Upper lobe of right lung (tissue), 1 donor: ENCODE measurements around the gene ALKBH4. TPM values are rescaled to one million over a fixed set of nuclear protein-coding genes. Genes with fewer than 3 reads are reported as not detected.
A peak's percentile ranks its signal among the peaks of the same experiment; 100 is the strongest.

Experiments
- ATAC-seq: fragments of 200-7000 bp; cut with Tn5 transposase; one replicate; pipeline ENCODE4 v1.9.1; 2020; ENCODE audit warnings: mild to moderate bottlenecking, moderate library complexity
- DNase-seq: peaks from one replicate; pipeline ENCODE4 v3.0.0-alpha.2; 2020
- H3K27ac ChIP-seq: fragments of 200-600 bp; one replicate; pipeline ENCODE4 v1.8.0; 2022
- H3K27me3 ChIP-seq: fragments of 200-600 bp; one replicate; pipeline ENCODE4 v1.8.0; 2022; ENCODE audit warnings: mild to moderate bottlenecking
- H3K36me3 ChIP-seq: fragments of 200-600 bp; one replicate; pipeline ENCODE4 v1.8.0; 2022
- H3K4me1 ChIP-seq: fragments of 200-600 bp; one replicate; pipeline ENCODE4 v1.8.0; 2022
- H3K4me3 ChIP-seq: fragments of 200-600 bp; one replicate; pipeline ENCODE4 v1.8.0; 2022; ENCODE audit warnings: mild to moderate bottlenecking
- H3K9me3 ChIP-seq: fragments of 200-600 bp; one replicate; pipeline ENCODE4 v1.8.0; 2022
- CTCF ChIP-seq: fragments of 200-600 bp; IDR thresholded peaks from one replicate; pipeline ENCODE4 v1.8.0; 2022; ENCODE audit warnings: antibody characterized with exemption
- intact Hi-C: fragments of 100-400 bp; cut with DNase I; formaldehyde crosslinking; loops from one replicate; pipeline ENCODE4 v1.11.0; 2022
- total RNA-seq: library from RNA; stranded (reverse); fragmentation: NEBNext Ultra II Directional; extraction: Animal tissue kit (Norgen Biotek cat#: 25700); gene quantifications from one replicate; pipeline ENCODE4 v1.2.1, GENCODE V29; 2021
- donor health status: DM: no; HTN: yes; CAD: no; lungs with severe emphysema.

The ALKBH4 gene
- total RNA-seq, 1 donor from 2014 or later, result 7.4 TPM

GRCh38 chr7:102468478-102469350, 4.1 kb upstream of the ALKBH4 start:
- H3K4me3 ChIP-seq, result no peak overlapping the region
- TF ChIP-seq CTCF, result no peak
- ATAC-seq, result no peak
- peaks cover 16% of the 10 kb centered on the region for H3K4me1 ChIP-seq
- DNase-seq, result no peak
- peaks cover 14% of the 10 kb centered on the region for H3K36me3 ChIP-seq
- no peaks in the 10 kb centered on the region for H3K27me3 ChIP-seq
- intact Hi-C loops, result loop anchor here (10.0 kb wide), 1 partner anchor 54 kb away; no protein-coding TSS in a partner anchor
- no peak overlapping the region for H3K27ac ChIP-seq
- no peaks in the 10 kb centered on the region for H3K9me3 ChIP-seq

GRCh38 chr7:102467581-102468477, 3.2 kb upstream of the ALKBH4 start:
- intact Hi-C loops, result loop anchor here (10.0 kb wide), 1 partner anchor 53 kb away; no protein-coding TSS in a partner anchor
- no peak for TF ChIP-seq CTCF
- H3K27ac ChIP-seq, result no peak overlapping the region
- peaks cover 5% of the 10 kb centered on the region for H3K36me3 ChIP-seq
- H3K9me3 ChIP-seq, result no peaks in the 10 kb centered on the region
- no peak for DNase-seq
- no peaks in the 10 kb centered on the region for H3K27me3 ChIP-seq
- peaks cover 20% of the 10 kb centered on the region for H3K4me1 ChIP-seq
- no peak for ATAC-seq
- no peak overlapping the region for H3K4me3 ChIP-seq

GRCh38 chr7:102466097-102466496, 1.4 kb upstream of the ALKBH4 start:
- no peak overlapping the region for H3K27ac ChIP-seq
- no peak for TF ChIP-seq CTCF
- no peak for ATAC-seq
- no peak for DNase-seq
- intact Hi-C loops, result loop anchor here (10.0 kb wide), 1 partner anchor 51 kb away; no protein-coding TSS in a partner anchor
- H3K4me3 ChIP-seq, result peak overlapping the region; percentile 100
- peaks cover 20% of the 10 kb centered on the region for H3K4me1 ChIP-seq
- H3K36me3 ChIP-seq, result no peaks in the 10 kb centered on the region
- H3K9me3 ChIP-seq, result no peaks in the 10 kb centered on the region
- no peaks in the 10 kb centered on the region for H3K27me3 ChIP-seq

GRCh38 chr7:102463841-102464576, 654 bp downstream of the ALKBH4 start:
- no peak for TF ChIP-seq CTCF
- peaks cover 20% of the 10 kb centered on the region for H3K4me1 ChIP-seq
- H3K36me3 ChIP-seq, result peaks cover 5% of the 10 kb centered on the region
- H3K9me3 ChIP-seq, result no peaks in the 10 kb centered on the region
- H3K4me3 ChIP-seq, result peak overlapping the region; percentile 100
- no peak for ATAC-seq
- peak overlapping the region; percentile 87 for H3K27ac ChIP-seq
- no peak for DNase-seq
- intact Hi-C loops, result loop anchor here (10.0 kb wide), 1 partner anchor 49 kb away; no protein-coding TSS in a partner anchor
- H3K27me3 ChIP-seq, result no peaks in the 10 kb centered on the region

- H3K36me3 ChIP-seq, result peaks cover 33% of the 10 kb centered on the region
- H3K4me3 ChIP-seq, result no peak overlapping the region
- H3K4me1 ChIP-seq, result peaks cover 11% of the 10 kb centered on the region
- intact Hi-C loops, result loop anchor here (10.0 kb wide), 1 partner anchor 46 kb away; no protein-coding TSS in a partner anchor
- TF ChIP-seq CTCF, result no peak
- no peak overlapping the region for H3K27ac ChIP-seq
- H3K9me3 ChIP-seq, result no peaks in the 10 kb centered on the region
- no peaks in the 10 kb centered on the region for H3K27me3 ChIP-seq
- no peak for ATAC-seq
- no peak for DNase-seq
Measured at GRCh38 chr7:102460467-102460866, 4.2 kb downstream of the ALKBH4 start.
